ENCODE results near the gene SMPD2.

The SMPD2 gene

GRCh38 chr6:109471105-109471810 lies 30.7 kb downstream of the SMPD2 start:
- no peaks in the 10 kb centered on the region for H3K27me3 ChIP-seq
- no peak for DNase-seq
- no peaks in the 10 kb centered on the region for H3K9me3 ChIP-seq
- TF ChIP-seq, protein P1, sequence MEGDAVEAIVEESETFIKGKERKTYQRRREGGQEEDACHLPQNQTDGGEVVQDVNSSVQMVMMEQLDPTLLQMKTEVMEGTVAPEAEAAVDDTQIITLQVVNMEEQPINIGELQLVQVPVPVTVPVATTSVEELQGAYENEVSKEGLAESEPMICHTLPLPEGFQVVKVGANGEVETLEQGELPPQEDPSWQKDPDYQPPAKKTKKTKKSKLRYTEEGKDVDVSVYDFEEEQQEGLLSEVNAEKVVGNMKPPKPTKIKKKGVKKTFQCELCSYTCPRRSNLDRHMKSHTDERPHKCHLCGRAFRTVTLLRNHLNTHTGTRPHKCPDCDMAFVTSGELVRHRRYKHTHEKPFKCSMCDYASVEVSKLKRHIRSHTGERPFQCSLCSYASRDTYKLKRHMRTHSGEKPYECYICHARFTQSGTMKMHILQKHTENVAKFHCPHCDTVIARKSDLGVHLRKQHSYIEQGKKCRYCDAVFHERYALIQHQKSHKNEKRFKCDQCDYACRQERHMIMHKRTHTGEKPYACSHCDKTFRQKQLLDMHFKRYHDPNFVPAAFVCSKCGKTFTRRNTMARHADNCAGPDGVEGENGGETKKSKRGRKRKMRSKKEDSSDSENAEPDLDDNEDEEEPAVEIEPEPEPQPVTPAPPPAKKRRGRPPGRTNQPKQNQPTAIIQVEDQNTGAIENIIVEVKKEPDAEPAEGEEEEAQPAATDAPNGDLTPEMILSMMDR (IDR thresholded peaks at IDR 0.05; ENCODE audit: low read depth, low read length): no peak
- no peaks in the 10 kb centered on the region for H3K4me1 ChIP-seq
- H3K4me3 ChIP-seq (ENCODE audit: low read depth, low read length): no peak overlapping the region
- H3K36me3 ChIP-seq: peaks cover 64% of the 10 kb centered on the region

DNA sequence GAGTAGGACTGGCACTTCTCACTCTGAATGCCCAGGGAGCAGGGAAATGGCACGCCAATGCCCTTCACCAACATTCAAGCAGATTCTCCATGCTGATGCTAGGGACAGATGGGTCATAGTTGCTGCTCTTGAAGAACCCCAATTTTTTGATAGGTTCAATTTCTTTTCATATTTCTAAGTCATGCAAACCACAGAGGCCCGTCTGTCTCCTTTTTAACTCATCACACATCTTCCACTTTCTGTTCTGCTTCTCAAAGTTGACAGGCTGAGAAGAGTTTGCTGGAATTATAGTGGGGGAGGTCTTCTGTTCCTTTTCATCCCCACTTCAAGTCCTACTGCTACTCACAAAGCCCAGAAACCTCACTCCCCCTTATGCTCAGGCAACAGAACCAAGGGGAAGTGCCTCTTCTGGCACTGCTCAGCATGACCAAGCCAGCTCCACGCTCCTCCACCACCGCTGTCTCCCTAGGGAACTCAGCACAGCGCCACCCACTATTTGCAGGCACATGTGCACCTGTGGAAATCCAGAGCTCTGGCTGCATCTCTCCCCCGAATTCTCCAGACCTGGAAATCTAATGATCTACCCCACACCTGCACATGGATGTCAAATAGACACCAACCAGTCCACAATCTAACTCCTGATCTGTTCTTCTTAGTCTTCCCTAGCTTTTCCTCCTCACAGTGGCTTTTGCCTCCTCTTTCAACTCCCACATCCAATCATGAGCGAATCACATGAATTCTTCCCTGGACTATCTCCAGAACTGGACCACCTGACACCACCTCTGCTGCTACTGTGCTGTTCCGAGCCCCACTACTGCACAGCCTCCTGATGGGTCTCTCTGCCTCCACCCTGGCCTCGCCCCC lies 31.8 kb downstream of the SMPD2 start:
- Histone ChIP-seq H3K4me1 (no peaks in the 10 kb centered on the region), H3K27me3 (no peaks in the 10 kb centered on the region), H3K4me3 (ENCODE audit: low read depth, low read length) (no peak overlapping the region), H3K9me3 (no peaks in the 10 kb centered on the region), H3K36me3 (peaks cover 62% of the 10 kb centered on the region)
- no peak for DNase-seq
- TF ChIP-seq, protein P1 (IDR thresholded peaks at IDR 0.05; ENCODE audit: low read depth, low read length): no peak

- TF ChIP-seq, protein P1 (IDR thresholded peaks at IDR 0.05; ENCODE audit: low read depth, low read length): no peak
- no peak for DNase-seq
- Histone ChIP-seq H3K4me1 (no peaks in the 10 kb centered on the region), H3K36me3 (peaks cover 63% of the 10 kb centered on the region), H3K27me3 (no peaks in the 10 kb centered on the region), H3K9me3 (no peaks in the 10 kb centered on the region), H3K4me3 (ENCODE audit: low read depth, low read length) (no peak overlapping the region)
Measured at GRCh38 chr6:109473120-109473519, 32.6 kb downstream of the SMPD2 start.

- Histone ChIP-seq H3K27me3 (no peaks in the 10 kb centered on the region), H3K4me1 (no peaks in the 10 kb centered on the region), H3K36me3 (peaks cover 67% of the 10 kb centered on the region), H3K9me3 (no peaks in the 10 kb centered on the region), H3K4me3 (ENCODE audit: low read depth, low read length) (no peak overlapping the region)
- TF ChIP-seq, protein P1 (IDR thresholded peaks at IDR 0.05; ENCODE audit: low read depth, low read length): no peak
- DNase-seq: no peak
Measured at GRCh38 chr6:109474995-109475394, 34.5 kb downstream of the SMPD2 start.

GRCh38 chr6:109475625-109476024 lies 35.1 kb downstream of the SMPD2 start:
- DNase-seq: no peak
- H3K9me3 ChIP-seq: no peaks in the 10 kb centered on the region
- TF ChIP-seq, protein P1 (IDR thresholded peaks at IDR 0.05; ENCODE audit: low read depth, low read length): no peak
- no peak overlapping the region for H3K4me3 ChIP-seq (ENCODE audit: low read depth, low read length)
- peaks cover 69% of the 10 kb centered on the region for H3K36me3 ChIP-seq
- H3K4me1 ChIP-seq: no peaks in the 10 kb centered on the region
- H3K27me3 ChIP-seq: no peaks in the 10 kb centered on the region

GRCh38 chr6:109477184-109477583 lies 36.7 kb downstream of the SMPD2 start:
- H3K36me3 ChIP-seq: peaks cover 72% of the 10 kb centered on the region
- no peaks in the 10 kb centered on the region for H3K27me3 ChIP-seq
- H3K4me3 ChIP-seq (ENCODE audit: low read depth, low read length): no peak overlapping the region
- DNase-seq: no peak
- peaks cover 6% of the 10 kb centered on the region; the same call in 1 of the 2 replicates for H3K4me1 ChIP-seq
- TF ChIP-seq, protein P1 (IDR thresholded peaks at IDR 0.05; ENCODE audit: low read depth, low read length): no peak
- no peaks in the 10 kb centered on the region for H3K9me3 ChIP-seq
